AG08396 (cell line): Measurements from ENCODE around the gene GIGYF1.
"Not testable (repeated sequence)": the region's sequence is repeated elsewhere in the genome, so short reads cannot be mapped to it uniquely, and the experiment has no call there.

Experiments used
- DNase-seq: peaks from one replicate; pipeline ENCODE4 v3.0.0; 2012; ENCODE audit warnings: low spot score, mixed read lengths

Gene GIGYF1

DNA sequence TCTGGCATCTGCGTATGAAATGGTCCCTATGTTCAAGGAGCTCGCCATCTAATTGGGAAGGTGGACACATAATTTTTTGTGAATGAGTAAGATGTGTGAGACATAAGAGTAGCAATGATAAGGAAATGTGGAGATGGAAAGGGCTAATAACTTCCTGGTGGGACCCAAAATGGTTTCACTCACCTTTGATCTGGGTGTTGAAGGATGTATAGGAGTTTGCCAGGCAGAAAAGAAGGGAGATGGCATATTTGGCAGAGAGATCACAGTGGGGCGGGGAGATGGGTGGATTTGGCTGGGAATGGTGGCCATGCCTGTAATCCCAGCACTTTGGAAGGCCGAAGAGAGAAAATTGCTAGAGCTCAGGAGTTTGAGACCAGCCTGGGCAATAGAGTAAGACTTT is 16.4 kb upstream of the GIGYF1 start:
- DNase-seq, result no peak

DNA sequence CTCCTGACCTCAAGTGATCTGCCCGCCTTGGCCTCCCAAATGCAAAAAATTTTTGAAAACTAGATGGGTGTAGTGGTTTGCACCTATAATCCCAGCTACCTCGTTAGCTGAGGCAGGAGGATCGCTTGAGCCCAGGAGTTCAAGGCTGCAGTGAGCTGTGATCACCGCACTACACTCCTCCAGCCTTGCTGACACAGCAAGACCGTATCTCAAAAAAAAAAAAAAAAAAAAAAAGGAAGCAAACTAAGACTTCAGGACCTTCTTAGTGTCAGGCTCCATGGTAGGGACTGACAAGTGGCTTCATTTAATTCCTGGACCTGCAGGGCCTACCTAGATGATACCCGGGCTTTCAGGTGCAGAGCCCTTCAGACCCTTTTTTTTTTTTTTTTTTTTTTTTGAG is 14.3 kb upstream of the GIGYF1 start:
- no peak for DNase-seq

DNA sequence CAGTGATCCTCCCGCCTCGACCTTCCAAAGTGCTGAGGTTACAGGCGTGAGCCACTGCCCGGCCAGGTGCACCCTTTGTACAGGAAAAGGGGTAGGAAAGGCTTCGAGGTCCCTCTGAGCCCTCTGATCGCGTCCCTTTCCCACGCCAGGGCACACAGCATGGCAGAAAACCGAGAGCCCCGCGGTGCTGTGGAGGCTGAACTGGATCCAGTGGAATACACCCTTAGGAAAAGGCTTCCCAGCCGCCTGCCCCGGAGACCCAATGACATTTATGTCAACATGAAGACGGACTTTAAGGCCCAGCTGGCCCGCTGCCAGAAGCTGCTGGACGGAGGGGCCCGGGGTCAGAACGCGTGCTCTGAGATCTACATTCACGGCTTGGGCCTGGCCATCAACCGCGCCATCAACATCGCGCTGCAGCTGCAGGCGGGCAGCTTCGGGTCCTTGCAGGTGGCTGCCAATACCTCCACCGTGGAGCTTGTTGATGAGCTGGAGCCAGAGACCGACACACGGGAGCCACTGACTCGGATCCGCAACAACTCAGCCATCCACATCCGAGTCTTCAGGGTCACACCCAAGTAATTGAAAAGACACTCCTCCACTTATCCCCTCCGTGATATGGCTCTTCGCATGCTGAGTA is 12.7 kb upstream of the GIGYF1 start:
- DNase-seq, result no peak

DNA sequence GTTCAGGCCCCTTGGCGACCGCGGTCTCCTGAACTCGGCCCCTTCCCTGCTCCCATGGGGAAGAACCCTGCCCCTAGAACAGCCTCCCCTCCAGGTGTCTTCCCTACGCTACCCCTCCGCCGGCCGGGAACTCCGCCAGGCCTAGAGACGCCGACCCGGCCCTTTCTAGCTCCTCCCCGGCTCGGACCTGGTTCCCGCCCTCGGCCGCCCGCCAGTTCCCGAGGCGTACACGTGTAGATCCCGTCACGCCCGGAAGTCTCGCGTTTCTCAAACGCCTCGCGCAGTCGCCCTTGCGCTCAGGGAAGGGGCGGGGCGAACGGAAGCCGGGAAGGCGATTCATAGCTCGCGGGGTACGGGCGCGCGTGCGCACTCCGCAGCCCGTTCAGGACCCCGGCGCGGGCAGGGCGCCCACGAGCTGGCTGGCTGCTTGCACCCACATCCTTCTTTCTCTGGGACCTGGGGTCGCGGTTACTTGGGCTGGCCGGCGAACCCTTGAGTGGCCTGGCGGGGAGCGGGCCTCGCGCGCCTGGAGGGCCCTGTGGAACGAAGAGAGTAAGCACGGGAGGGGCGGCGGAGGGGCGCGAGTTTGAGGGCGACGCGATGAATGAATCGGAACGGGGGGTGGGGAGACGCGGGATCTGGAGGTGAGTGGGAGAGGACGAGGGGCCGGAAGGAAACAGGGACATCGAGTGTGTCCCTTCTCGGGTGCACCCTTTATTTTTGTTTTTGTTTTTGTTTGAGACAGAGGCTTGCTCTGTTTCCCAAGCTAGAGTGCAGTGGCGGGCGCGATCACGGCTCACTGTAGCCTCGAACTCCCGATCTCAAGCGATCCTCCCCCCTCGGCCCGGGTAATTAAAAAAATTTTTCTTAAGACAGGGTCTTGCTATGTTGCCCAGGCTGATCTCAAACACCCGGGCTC is 12.0 kb upstream of the GIGYF1 start, which contains the start of gene POP7:
TSS of gene POP7 (plus strand) at position 369 of the 919 bp plus-strand sequence. CDS start 710 bp downstream, outside the sequence.
- peak; percentile 98 for DNase-seq

DNA sequence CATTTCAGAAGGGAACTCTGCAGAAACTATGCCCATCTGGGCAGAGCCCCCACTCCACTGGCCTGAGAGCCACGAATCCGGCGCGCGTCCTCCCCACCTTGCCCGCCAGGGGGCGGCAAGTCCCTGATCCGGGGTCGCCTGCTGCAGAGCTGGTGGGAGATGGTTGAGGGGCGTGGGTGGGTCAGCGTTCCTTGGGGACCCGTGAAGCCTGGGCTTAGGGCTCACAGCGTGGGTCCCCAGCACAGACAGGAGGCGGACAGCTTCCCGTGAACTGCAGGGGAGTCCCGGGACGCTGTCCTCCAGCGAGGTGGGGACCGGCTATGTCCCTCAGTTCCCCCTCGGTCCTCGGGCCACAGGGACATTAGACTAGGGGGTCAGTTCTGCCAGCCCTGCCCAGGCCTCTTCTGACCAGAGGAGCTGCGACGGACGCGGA is 11.3 kb upstream of the GIGYF1 start:
- DNase-seq, result peak; percentile 89

DNA sequence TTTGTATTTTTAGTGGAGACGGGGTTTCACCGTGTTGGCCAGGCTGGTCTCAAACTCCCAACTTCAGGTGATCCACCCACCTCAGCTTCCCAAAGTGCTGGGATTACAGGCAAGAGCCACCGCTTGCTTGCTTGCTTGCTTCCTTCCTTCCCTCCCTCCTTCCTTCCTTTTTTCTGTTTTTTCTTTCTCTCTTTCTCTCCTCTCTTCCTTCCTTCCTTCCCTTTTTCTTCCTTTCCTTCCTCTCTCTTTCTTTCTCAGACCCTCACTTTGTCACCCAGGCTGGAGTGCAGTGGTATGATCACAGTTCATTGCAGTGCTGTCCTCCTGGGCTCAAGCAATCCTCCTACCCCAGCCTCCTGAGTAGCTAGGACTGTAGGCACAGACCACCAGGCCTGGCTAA is 7.0 kb upstream of the GIGYF1 start:
- DNase-seq, result not testable (repeated sequence)

DNA sequence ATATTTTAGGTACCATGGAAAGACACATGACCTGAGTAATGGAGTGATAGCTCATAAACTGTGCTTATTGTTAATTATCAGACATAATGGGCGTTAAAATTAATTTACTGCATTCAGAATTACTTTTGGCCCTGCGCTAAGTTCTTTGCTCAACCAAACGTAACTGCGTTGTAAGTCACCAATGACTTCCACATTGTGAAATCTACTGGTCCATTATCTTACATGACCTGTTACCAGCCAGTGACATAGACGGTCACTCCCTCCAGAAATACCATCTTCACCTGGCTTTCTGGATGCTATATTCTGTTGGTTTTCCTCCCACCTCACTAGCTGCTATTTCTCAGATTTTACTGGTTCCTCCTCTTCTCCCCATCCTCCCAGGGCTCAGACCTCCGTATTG is 5.0 kb upstream of the GIGYF1 start:
- DNase-seq, result no peak

DNA sequence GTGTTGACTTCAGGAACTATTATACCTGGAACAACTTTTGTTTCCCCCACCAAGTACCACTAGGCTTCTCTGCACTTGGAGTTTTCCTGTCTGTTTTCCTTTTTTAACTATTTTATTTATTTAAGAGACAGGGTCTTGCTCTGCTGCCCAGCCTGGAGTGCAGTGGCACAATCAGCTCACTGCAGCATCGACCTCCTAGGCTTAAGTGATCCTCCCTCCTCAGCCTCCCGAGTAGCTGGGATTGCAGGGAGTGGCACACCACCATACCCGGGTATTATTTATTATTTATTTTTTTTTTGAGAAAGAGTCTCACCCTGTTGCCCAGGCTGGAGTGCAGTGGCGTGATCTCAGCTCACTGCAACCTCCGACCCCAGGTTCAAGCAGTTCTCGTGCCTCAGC is 2.1 kb upstream of the GIGYF1 start:
- no peak for DNase-seq

DNA sequence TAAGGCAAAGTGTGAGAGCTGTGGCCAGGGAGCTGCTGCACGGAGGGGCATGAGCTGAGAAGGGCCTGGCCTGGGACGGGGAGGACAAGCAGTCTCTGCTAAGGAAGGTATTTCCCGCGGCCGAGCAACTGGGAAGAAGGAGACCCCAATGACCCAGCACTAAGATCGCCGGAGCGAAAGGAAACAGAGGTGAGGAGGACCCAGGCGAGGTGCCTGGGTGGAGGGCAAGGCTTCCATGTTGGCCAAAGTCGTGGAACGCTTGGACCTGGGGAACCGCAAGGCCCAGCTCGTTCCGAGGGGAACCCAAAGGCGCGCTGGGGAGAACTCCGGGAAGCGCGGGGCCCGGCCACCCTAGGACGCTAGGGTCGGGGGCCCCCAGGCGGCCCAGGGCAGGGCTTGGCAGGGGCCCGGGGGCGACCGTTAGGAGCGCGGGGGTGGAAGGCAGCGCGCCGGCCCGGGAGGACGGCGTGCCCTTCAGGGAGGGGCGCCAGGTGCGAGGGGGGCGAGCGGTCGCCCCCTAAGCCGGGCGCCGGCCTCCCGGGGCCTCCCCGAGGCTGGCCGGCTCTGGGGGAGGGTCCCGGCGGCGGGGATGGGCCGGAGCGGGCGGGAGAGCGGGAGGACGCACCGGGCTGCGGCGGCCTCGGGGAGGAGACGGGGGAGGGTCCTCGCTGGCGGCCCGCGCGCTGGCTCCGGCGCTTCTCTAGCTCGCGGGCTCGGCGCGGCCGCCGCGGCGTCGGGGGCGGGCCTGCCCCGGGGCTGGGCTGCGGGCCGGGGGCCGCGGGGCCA is 545 bp downstream of the GIGYF1 start:
- DNase-seq, result peak; percentile 44

DNA sequence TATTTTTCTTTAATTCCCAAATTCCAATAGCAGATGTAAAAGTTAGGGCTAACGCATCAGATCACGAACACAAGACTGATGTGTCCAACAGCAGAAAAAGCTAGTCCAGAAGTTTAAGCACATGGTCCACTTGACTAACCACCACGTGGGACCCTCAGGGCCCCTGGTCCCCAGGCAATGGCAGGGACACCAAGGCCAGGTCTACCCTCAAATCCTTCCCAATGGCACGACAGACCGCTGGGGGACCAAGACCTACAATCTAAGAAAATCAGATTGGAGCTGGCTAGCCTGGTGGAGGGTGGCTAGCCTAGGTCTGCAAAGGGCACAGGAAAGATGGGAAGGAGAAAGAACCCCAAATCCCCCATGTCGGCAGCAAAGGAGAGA is 1.5 kb downstream of the GIGYF1 start:
- DNase-seq, result no peak

DNA sequence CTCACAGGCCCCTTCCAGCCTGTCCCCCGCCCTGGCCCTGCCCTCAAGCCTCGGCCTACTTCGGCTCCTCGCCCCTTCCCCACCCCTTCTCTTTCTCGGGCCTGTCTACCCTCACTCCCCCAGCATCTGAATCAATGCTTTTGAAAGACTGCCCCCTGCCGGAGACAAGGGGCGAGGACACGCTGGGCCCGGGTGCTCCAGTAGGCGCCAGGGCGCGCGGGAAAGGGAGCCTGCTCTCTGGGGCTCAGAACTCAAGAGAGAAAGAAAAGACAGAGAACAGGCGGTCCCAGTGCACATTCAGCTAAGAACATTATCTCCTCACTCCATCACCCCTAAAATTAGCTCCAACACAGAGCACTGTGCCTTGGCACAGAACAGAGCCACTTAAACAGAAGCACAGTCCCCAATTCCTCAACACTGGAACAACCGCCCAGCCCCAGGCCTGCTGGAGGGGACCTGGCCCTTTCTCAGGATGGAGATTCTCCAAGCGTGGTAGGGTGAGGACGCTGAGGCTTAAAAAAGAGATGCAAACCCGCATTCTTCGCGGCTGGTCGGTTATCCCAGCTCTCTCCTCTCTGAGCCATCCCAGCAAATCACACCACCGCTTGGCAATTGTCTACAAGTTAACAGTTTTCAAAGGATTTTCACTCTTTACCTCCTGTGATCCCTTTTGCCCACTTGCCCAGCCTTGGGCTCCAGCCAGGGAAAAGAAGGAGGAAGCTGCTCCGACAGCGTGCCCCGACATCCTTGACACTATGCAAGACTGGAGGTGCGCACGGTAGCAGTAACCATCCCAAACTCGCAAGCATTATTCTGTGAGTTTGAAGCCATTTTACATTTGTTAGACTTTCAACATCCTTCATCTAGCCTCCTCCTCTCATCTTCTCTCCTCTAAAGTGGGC is 2.1 kb downstream of the GIGYF1 start:
- DNase-seq, result peak; percentile 91

DNA sequence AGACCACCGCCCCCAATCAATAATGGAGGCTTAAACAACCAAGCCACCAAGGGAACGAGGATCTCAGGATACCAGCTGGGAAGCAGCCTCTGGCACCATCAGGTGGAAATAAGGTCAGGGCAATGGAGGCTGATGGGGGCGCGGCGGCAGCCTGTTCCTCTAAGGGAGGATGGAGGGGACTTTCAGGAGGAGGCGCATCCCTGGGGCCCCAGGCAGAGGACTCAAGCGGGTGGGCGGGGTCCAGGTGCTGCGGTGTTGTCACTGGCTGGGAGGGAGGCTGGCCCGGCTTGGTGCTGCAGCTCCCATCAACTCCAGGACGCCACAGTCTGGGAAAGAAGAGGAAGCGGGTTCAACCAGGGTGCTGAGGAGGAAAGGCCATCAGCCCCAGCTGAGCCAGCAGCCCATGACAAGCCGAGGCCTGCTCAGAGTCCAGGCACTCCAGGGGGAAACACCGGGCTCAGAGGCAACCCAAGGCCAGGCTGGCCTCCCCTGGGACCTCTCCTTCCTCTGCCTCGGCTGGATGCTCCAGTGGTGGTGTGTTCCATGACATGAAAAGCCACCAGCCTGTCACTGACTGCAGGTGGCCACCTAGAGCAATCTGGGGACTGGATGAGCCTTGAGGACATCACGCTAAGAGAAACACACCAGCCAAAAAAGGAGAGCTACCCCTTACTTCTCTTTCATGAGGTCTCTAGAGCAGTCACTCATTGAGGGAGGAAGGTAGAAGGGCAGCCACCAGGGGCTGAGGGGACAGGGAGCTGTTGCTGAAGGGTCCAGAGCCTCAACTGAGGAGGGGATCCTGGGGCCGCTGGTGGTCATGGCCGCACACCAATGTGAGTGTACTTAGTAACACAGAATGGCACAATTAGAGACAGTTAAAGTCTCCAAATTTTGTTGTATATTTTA is 4.6 kb downstream of the GIGYF1 start:
- DNase-seq, result no peak

DNA sequence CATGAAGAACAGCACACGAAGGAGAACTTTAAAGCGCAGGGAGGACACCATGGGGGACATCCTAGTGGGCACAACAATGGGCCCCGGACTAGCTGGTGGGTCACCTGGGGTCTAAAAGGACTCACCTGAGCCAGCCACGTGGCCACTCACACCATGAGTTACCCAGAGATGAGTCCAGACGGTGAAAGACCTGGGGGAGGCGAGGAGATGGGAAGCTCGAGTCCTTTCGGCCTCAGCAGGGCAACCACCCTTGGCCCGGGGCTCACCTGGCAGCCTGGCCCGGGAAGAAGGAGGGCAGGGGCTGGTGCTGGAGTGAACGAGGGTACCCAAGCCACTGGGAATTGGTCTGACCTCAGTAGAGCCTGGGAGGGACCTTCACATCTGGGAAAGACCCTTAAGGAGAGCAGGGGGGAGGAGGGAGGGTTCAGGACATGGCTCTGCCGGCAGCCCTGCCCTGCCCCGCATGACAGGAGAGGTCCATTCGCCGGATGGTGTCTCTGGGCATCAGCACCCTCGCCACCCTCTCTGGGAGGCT is 5.7 kb downstream of the GIGYF1 start:
- no peak for DNase-seq

DNA sequence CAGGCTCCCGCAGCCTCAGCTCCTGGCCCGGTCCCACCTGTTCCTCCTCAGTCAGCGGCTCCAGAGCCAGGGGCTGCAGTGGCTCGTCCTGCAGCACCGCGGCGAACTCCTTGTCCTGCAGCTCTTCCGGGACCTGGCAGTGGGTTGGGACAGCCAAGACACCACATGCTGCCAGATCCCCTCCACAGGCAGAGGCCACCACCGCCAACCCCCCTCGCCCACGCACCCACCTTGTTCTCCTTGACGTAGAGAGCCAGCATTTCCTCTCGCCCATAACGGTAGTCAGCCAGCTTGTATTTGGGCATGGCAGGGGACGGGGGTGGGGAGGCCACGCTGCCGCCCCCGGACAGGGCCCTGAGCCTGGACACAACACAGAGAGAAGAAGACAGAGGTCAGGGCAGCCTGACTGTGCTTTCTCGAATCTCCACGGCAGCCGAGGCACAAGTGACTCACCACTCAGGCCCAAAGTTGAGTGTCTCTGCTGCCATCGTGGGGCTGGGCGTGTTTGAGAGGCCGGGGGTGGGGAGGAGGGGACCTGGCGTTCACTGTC is 6.2 kb downstream of the GIGYF1 start:
- DNase-seq, result peak; percentile 61

DNA sequence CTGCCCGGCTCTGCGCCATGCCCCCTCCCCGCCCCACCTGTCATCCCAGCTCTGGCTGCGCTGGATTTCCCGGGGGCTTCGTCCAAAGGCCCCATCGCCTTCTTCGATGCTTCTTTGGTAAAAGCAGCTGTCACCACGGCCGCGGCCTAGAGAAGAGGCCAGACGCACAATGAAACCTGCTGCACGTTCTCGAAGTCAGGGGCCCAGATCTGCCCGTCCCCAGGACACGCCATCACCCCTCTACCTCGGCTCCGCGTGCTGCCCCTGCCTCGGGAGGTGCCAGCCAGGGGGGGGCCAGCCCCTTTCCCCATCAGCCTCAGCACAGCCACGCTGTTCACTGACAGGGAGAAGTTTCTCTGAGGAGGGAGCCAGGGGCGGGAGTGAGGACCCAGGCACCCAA is 6.8 kb downstream of the GIGYF1 start:
- peak; percentile 5 for DNase-seq

DNA sequence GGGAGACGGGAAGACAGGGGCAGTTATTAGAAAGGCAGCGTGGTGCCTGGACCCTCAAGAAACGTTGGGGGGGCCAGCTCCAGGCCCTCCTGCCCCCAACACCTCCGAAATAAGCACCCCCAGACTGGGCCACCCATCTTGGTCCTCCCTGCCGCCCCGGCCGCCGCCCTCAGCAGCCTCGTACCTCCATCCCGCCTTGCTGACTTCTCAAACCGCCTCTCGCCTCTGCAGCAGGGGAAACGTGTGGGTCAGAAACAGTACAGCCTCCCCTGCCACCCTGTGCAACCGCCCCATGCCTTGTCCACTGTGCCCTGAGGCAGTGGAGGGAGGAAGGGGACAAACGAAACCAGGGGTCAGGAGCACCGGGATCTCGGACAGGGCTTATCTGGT is 7.2 kb downstream of the GIGYF1 start:
- DNase-seq, result peak; percentile 5

DNA sequence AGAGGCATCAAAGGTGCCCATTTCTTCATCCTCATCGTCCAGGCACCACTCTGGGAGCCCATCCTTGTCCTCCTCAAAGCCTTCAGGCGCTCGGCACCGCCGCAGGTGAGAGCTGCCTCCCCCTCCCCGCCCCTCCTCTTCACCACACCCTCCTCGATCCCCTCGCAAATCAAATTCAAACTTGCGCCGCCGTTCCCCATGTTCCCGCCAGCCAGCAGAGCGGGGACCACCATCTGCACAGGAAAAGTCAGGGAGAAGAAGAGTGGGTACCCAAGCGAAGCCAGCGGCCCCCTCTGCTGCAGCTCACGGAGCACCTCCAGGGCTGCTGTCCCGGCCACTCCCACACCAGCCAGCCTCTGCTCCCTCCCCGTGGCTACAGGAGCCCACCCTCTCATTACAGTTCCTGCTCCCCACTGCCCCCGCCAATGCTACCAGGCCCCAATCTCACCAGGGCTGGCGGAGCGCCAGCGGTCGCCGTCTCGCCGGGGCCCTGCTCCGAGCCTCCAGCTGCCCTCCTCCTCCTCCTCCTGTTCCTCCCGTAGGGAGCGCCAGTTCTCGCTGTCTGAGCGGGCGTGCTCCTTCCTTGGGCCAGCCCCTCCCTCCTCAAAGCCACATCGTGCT is 7.7 kb downstream of the GIGYF1 start:
- peak; percentile 5 for DNase-seq

DNA sequence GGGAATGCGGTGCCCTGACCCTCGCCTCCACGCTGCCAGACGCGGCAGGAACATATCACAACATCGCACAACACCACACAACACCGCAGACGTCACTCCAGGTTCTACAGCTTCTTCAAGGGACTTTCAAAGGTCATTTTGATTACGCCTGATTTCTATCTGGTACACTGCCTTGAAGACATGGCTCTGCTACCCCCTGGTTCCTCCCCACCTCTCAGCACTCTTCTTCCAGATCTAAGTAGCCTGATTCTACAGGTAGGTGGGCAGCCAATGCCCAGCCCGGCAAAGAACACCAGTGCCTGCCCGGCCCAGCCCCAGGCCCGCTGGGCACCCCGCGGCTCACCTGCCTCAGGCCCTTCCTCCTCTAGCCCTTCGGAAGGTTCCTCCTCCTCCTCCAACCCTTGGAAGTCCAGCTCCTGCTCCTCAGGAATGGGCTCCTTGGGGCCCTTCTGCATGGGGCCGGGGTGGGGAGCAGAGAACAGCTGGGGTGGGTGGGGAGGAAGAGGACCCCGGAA is 8.4 kb downstream of the GIGYF1 start:
- DNase-seq, result peak; percentile 7

DNA sequence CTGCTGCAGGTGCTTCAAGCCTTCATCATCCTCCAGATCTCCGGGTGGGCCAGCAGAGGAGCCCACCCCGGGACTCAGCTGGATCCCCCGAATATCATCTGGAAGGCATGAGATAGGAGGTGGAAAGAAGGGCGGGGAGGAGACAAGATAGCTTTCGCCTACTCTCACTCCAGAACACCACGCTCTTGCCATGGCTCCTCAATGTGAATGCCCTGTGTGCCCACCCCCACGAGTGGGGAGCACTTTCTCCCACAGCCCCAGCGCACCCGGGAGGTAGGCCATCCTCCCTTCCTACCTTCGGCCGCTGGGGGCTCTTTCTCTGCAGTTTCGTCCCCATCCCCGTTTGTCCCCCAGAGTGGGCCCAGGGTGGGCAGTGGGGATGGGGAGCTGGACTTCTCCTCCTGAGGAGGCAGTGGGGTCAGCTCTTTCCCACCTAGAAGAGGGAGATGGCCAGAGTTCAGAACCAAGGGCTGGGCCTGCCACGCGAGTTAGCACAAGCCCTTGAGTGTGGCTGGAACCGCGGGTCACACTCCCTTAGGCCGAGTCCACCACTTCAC is 8.9 kb downstream of the GIGYF1 start:
- peak; percentile 10 for DNase-seq
